ENCODE measurements around the gene DST. TPM values are rescaled to one million over a fixed set of nuclear protein-coding genes. Genes with fewer than 3 reads are reported as not detected.

DST gene
- total and polyA plus RNA-seq, 2 of the 8 experiments (the other 6 are each of a cell fraction or from before 2014, with no cell fraction given) = 49.4 to 116 TPM

DNA sequence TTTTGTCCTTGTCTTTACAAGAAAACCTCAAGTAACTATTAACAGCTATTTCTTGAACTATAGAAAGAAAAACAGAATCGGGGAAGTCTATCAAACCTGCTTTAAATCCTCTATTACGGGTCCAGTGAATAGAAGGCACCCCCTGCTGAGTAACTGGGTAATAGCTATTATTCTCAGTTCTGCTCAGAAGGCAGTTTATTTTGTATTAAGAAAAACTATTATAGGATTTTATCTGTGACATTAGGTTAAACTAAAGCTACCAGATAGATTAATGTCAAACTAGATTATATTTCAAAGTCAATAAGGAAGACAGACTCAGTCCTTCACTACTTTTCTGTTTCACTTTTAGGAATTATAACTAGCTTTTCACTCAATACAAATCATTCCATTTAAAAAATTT is 93.7 kb downstream of the DST start:
- Histone ChIP-seq H4K8ac (ENCODE audit: extremely low read depth, insufficient read depth, low read length) (no peak overlapping the region), H3K9ac (replicated peaks in 1 of 4; ENCODE audit: extremely low read depth in 1 of 4, low read depth in 3 of 4, low read length in 3 of 4) (no peak overlapping the region), H3K23ac (ENCODE audit: insufficient read length) (no peak overlapping the region), H3K27ac (ENCODE audit: low read depth, low read length) (no peak overlapping the region), H2BK20ac (ENCODE audit: low read length) (no peak overlapping the region), H2BK12ac (ENCODE audit: low read depth, low read length) (no peak overlapping the region), H4K91ac (replicated peaks; ENCODE audit: insufficient read length, low read length) (no peak overlapping the region), H2AFZ (ENCODE audit: low read length) (no peak overlapping the region), H3K56ac (replicated peaks; ENCODE audit: insufficient read length, low read depth, low read length) (no peak overlapping the region), H2BK15ac (ENCODE audit: low read length) (no peak overlapping the region), H3K4me1 (replicated peaks in 1 of 4; ENCODE audit: control insufficient read depth in 3 of 4, insufficient read depth in 4 of 4, low read length in 3 of 4) (no peaks in the 10 kb centered on the region), H3K9me3 (ENCODE audit: insufficient read depth in 2 of 2, low read depth in 1 of 2, low read length in 1 of 2) (no peaks in the 10 kb centered on the region), H2BK120ac (replicated peaks; ENCODE audit: low read depth, low read length) (no peak overlapping the region), H3K23me2 (ENCODE audit: low read depth, low read length) (no peaks in the 10 kb centered on the region), H3K4me2 (ENCODE audit: insufficient read depth in 1 of 2, low read depth in 2 of 2, low read length in 2 of 2) (no peak overlapping the region), H3K14ac (ENCODE audit: insufficient read length) (no peak overlapping the region), H3K36me3 (ENCODE audit: control insufficient read depth in 2 of 4, insufficient read depth in 4 of 4, low read length in 3 of 4) (peaks cover 2 to 23% (median 8%) of the 10 kb centered on the region in 4 experiments; a peak in 6 of 8 replicates), H3K79me1 (ENCODE audit: low read depth, low read length) (no peaks in the 10 kb centered on the region), H4K5ac (ENCODE audit: insufficient read length, low read depth, low read length) (no peak overlapping the region), H3K4me3 (ENCODE audit: extremely low read depth in 1 of 4, insufficient read depth in 2 of 4, low read depth in 3 of 4, low read length in 4 of 4) (no peak overlapping the region), H3K18ac (ENCODE audit: extremely low read depth, low read length) (no peak overlapping the region), H3K4ac (replicated peaks; ENCODE audit: insufficient read length, low read depth, low read length) (no peak overlapping the region), H3K79me2 (ENCODE audit: control insufficient read depth in 1 of 2, insufficient read depth in 2 of 2, low read length in 2 of 2) (peaks cover 0 to 10% of the 10 kb centered on the region in 2 experiments; a peak in 1 of 4 replicates), H2BK5ac (ENCODE audit: low read depth, low read length) (no peak overlapping the region), H2AK5ac (ENCODE audit: low read depth, low read length) (no peak overlapping the region), H4K20me1 (replicated peaks in 1 of 2; ENCODE audit: control insufficient read depth in 1 of 2, insufficient read depth in 2 of 2, low read length in 2 of 2) (peaks cover 0 to 2% of the 10 kb centered on the region in 2 experiments), H3K27me3 (replicated peaks in 1 of 4; ENCODE audit: control insufficient read depth in 3 of 4, extremely low read depth in 1 of 4, insufficient read depth in 3 of 4, low read length in 3 of 4) (no peaks in the 10 kb centered on the region)
- TF ChIP-seq POU5F1 (IDR thresholded peaks at IDR 0.05; ENCODE audit: low read depth, low read length) = no peak
- no peak for TF ChIP-seq BACH1 (IDR thresholded peaks at IDR 0.05; ENCODE audit: low read length)
- TF ChIP-seq CHD2 (IDR thresholded peaks at IDR 0.05; ENCODE audit: low read length) = no peak
- TF ChIP-seq EZH2 (IDR thresholded peaks at IDR 0.05; ENCODE audit: low read depth, low read length, severe bottlenecking) = no peak
- TF ChIP-seq CTCF (IDR thresholded peaks at IDR 0.05; ENCODE audit: control extremely low read depth in 1 of 3, insufficient read depth in 1 of 3, low read depth in 1 of 3, low read length in 3 of 3) = no peak
- no peak for TF ChIP-seq SIX5 (IDR thresholded peaks at IDR 0.05; ENCODE audit: low read depth, low read length)
- TF ChIP-seq RBBP5 (IDR thresholded peaks at IDR 0.05; ENCODE audit: borderline replicate concordance, low read depth, low read length) = no peak
- TF ChIP-seq HDAC6 (IDR thresholded peaks at IDR 0.05; ENCODE audit: low read depth, low read length) = no peak
- TF ChIP-seq SIN3A (conservative IDR thresholded peaks at IDR 0.05 in 1 of 2, IDR thresholded peaks at IDR 0.05 in 1 of 2; ENCODE audit: low read depth in 1 of 2, low read length in 2 of 2) = no peak
- TF ChIP-seq SIRT6 (IDR thresholded peaks at IDR 0.05; ENCODE audit: low read length) = no peak
- FAIRE-seq (no peak), DNase-seq (ENCODE audit: low read depth in 1 of 2, low spot score in 2 of 2) (no peak)
- WGBS, 2 experiments (ENCODE audit: extremely low coverage in 1 of 2, insufficient coverage in 1 of 2, insufficient read length in 1 of 2, insufficient replicate concordance in 2 of 2, low coverage in 1 of 2, low lambda C conversion rate in 2 of 2, missing lambda C conversion rate in 1 of 2) = 84% methylated on average over 2 of the region's 2 CpGs; no CpG with 5 or more reads in 1 of the 2 experiments
- CTCF ChIA-PET (ENCODE audit: partially characterized antibody) = interaction anchor here (1.4 to 1.7 kb wide), 4 partner anchors 17 to 180 kb away, joined by 3 to 5 read pairs (median 4); no protein-coding TSS in a partner anchor
- POLR2A ChIA-PET (ENCODE audit: partially characterized antibody) = no interaction called here
